HepG2 (cell line): ENCODE data around the gene PDGFRA. TPM values are rescaled to one million over a fixed set of nuclear protein-coding genes. Genes with fewer than 3 reads are reported as not detected.

Experiments
- ATAC-seq: fragments of 200-7000 bp; cut with Tn5 transposase; 3 replicates; pipeline ENCODE4 v1.9.1; 2020; ENCODE audit warnings: mild to moderate bottlenecking, moderate library complexity
- BruUV-seq: library from RNA; stranded (reverse); fragments of 400-500 nt; replicated peaks from 2 replicates; lab custom pipeline; 2021; lab: Mats Ljungman, UMichigan
- CTCF ChIA-PET: fragments of 300-600 bp; formaldehyde crosslinking; extraction: SDS; loops from one replicate; lab custom pipeline; 2021; ENCODE audit warnings: low total read pairs, inconsistent platforms, low intra/inter-chr PET ratio; lab: Yijun Ruan, JAX
- POLR2A ChIA-PET: fragments of 350-600 bp; sonication (Branson Sonifier 250); formaldehyde crosslinking; loops from one replicate; lab custom pipeline; 2020; ENCODE audit warnings: antibody characterized with exemption, inconsistent platforms; lab: Yijun Ruan, JAX
- DNase-seq: peaks from one replicate; pipeline ENCODE4 v3.0.0-alpha.2; 2015; ENCODE audit warnings: low spot score
- FAIRE-seq: peaks from 3 replicates; lab custom pipeline; 2011; peaks lifted over from hg19 to GRCh38; lab: Jason Lieb, UNC
- H2AFZ ChIP-seq: one replicate; pipeline ENCODE4 v1.6.1; 2011; ENCODE audit warnings: low read length, inconsistent platforms
- H3K27ac ChIP-seq: fragments of 300-600 bp; 3 replicates; pipeline ENCODE4 v1.8.0; 2011; ENCODE audit warnings: mixed run types, mild to moderate bottlenecking, mixed read lengths, low read length, inconsistent platforms; ENCODE audit not compliant: insufficient read depth; ENCODE audit errors: extremely low read length
- H3K27me3 ChIP-seq, 2 experiments: fragments of 200-600 bp in 1 of 2; 2 replicates in 1 of 2; 3 replicates in 1 of 2; pipeline versions ENCODE4 v1.6.0 to v1.8.0; 2011; ENCODE audit warnings: low read length in 2 of 2, mild to moderate bottlenecking in 2 of 2, moderate library complexity in 2 of 2, inconsistent platforms in 1 of 2; ENCODE audit not compliant: insufficient read depth in 2 of 2, control insufficient read depth in 1 of 2
- H3K36me3 ChIP-seq, 2 experiments: fragments of 200-600 bp in 1 of 2; replicated peaks in 1 of 2; 2 replicates in 1 of 2; 3 replicates in 1 of 2; pipeline versions ENCODE4 v1.5.1 to v1.8.0; 2011; ENCODE audit warnings: low read length in 2 of 2, inconsistent platforms in 1 of 2; ENCODE audit not compliant: insufficient read depth in 2 of 2, control insufficient read depth in 1 of 2
- H3K4me1 ChIP-seq: 2 replicates; pipeline ENCODE4 v1.5.1; 2012; ENCODE audit warnings: low read length, inconsistent platforms; ENCODE audit not compliant: insufficient read depth
- H3K4me2 ChIP-seq: 2 replicates; pipeline ENCODE4 v1.6.0; 2011; ENCODE audit warnings: low read depth, low read length, inconsistent platforms
- H3K4me3 ChIP-seq, 3 experiments: fragments of 200-600 bp in 1 of 3; sonication (generic), shearing (Covaris generic) in 1 of 3; replicated peaks in 1 of 3; 2 replicates each; pipeline ENCODE4 v1.5.1; 2011 to 2016; ENCODE audit warnings: low read length in 3 of 3, inconsistent platforms in 2 of 3, low read depth in 2 of 3, mild to moderate bottlenecking in 2 of 3, control low read depth in 1 of 3, mixed read lengths in 1 of 3; ENCODE audit not compliant: insufficient read depth in 1 of 3
- H3K79me2 ChIP-seq: one replicate; pipeline ENCODE4 v1.6.1; 2011; ENCODE audit warnings: low read length, inconsistent platforms; ENCODE audit not compliant: insufficient read depth
- H3K9ac ChIP-seq: 2 replicates; pipeline ENCODE4 v1.6.0; 2011; ENCODE audit warnings: mild to moderate bottlenecking, low read depth, low read length, inconsistent platforms; ENCODE audit not compliant: insufficient read depth
- H3K9me3 ChIP-seq: 2 replicates; pipeline ENCODE4 v1.5.1; 2012; ENCODE audit warnings: mild to moderate bottlenecking, low read length
- H4K20me1 ChIP-seq: 2 replicates; pipeline ENCODE4 v1.6.0; 2011; ENCODE audit warnings: inconsistent platforms, mild to moderate bottlenecking, low read length, moderate library complexity; ENCODE audit not compliant: insufficient read depth
- EHMT2 ChIP-seq: fragments of 200-600 bp; sonication (generic); IDR thresholded peaks from 2 replicates; pipeline ENCODE4 v1.7.0; 2017; ENCODE audit warnings: antibody characterized with exemption, low read depth, low read length, borderline replicate concordance
- PHF8 ChIP-seq: sonication (generic); formaldehyde crosslinking; IDR thresholded peaks from 2 replicates; pipeline ENCODE4 v1.5.0; 2020; ENCODE audit warnings: missing genetic modification reagents
- SAFB2 ChIP-seq: sonication (generic); formaldehyde crosslinking; IDR thresholded peaks from 2 replicates; pipeline ENCODE4 v1.5.1; 2020; ENCODE audit warnings: missing genetic modification reagents, low read depth, mild to moderate bottlenecking, borderline replicate concordance
- SNRNP70 ChIP-seq: fragments of 200-400 bp; formaldehyde crosslinking; IDR thresholded peaks from 2 replicates; pipeline ENCODE4 v1.6.1; 2017; ENCODE audit warnings: mild to moderate bottlenecking, low read depth, low read length, moderate library complexity
- ZBTB7A ChIP-seq: sonication (generic); formaldehyde crosslinking; IDR thresholded peaks from 2 replicates; pipeline ENCODE4 v1.8.0; 2022; ENCODE audit warnings: mild to moderate bottlenecking, missing genetic modification reagents
- ZNF24 ChIP-seq: fragments of 450-650 bp; IDR thresholded peaks from 2 replicates; pipeline ENCODE4 v1.6.1; 2017; ENCODE audit warnings: antibody characterized with exemption, mild to moderate bottlenecking
- ZNF329 ChIP-seq: sonication (generic); formaldehyde crosslinking; IDR thresholded peaks from 2 replicates; pipeline ENCODE4 v1.9.0; 2021; ENCODE audit warnings: low read depth, mild to moderate bottlenecking, missing genetic modification reagents
- ZNF382 ChIP-seq: sonication (generic); formaldehyde crosslinking; IDR thresholded peaks from 2 replicates; pipeline ENCODE4 v1.5.0; 2020; ENCODE audit warnings: missing genetic modification reagents, mild to moderate bottlenecking, borderline replicate concordance
- WGBS: methylation state at CpG from one replicate; pipeline ENCODE4 v1.1.6; 2017; ENCODE audit warnings: low lambda C conversion rate; 5-methylcytosine and 5-hydroxymethylcytosine counted together
- in situ Hi-C: cut with HindIII; loops from 2 replicates; pipeline ENCODE4 v1.10.0; 2017; ENCODE audit warnings: low pct_unique_long_range_greater_than_20kb; ENCODE audit not compliant: extremely low pct_ligation_motif_present
- intact Hi-C: fragments of 100-400 bp; cut with micrococcal nuclease; formaldehyde crosslinking; loops from one replicate; pipeline ENCODE4 v1.10.0; 2022; ENCODE audit not compliant: unreplicated experiment
- polyA plus RNA-seq, 8 experiments: library from polyadenylated mRNA; depleted of rRNA in 3 of 8; stranded (reverse) in 7 of 8; unstranded in 1 of 8; fragments of >200 nt; fragmentation: Illumina TruSeq in 4 of 8; extraction: Trizol in 4 of 8; gene quantifications; 2 replicates each; pipeline versions ENCODE4 v1.2.1 to v1.2.3, GENCODE V29; 2011 to 2016; ENCODE audit warnings: low read depth in 4 of 8, missing spikeins in 1 of 8, mixed read lengths in 1 of 8; ENCODE audit not compliant: insufficient read depth in 1 of 8
- total RNA-seq, 5 experiments: library from RNA; depleted of rRNA; stranded (reverse); fragments of >200 nt; fragmentation: Illumina TruSeq; extraction: Trizol; gene quantifications; 2 replicates each; pipeline ENCODE4 v1.2.3, GENCODE V29; 2016; ENCODE audit warnings: low read depth in 1 of 5
- TF ChIP-seq, protein P1 (sequence below): sonication (generic); formaldehyde crosslinking; IDR thresholded peaks from 2 replicates; pipeline ENCODE4 v1.4.0; 2020; ENCODE audit warnings: mild to moderate bottlenecking, missing genetic modification reagents
- TF ChIP-seq, protein P2 (sequence below), 2 experiments: sonication (generic) in 1 of 2; formaldehyde crosslinking in 1 of 2; IDR thresholded peaks; 2 replicates each; pipeline versions ENCODE4 v1.4.0 to v1.6.1; 2018 to 2020; ENCODE audit warnings: missing genetic modification reagents in 2 of 2, borderline replicate concordance in 1 of 2, low read depth in 1 of 2, mild to moderate bottlenecking in 1 of 2, missing biosample characterization in 1 of 2
- TF ChIP-seq, protein P3 (sequence below): sonication (generic); formaldehyde crosslinking; IDR thresholded peaks from 2 replicates; pipeline ENCODE4 v1.4.0; 2020; ENCODE audit warnings: missing genetic modification reagents
- TF ChIP-seq, protein P4 (sequence below): IDR thresholded peaks from 2 replicates; pipeline ENCODE4 v1.6.1; 2016
- TF ChIP-seq, protein P5 (sequence below): sonication (generic); formaldehyde crosslinking; IDR thresholded peaks from 2 replicates; pipeline ENCODE4 v1.4.0; 2020; ENCODE audit warnings: missing genetic modification reagents

Gene PDGFRA
- total and polyA plus RNA-seq, 2 of the 13 experiments (the other 11 are each of a cell fraction or from before 2014, with no cell fraction given), result 0.04 TPM; not detected in 1

DNA sequence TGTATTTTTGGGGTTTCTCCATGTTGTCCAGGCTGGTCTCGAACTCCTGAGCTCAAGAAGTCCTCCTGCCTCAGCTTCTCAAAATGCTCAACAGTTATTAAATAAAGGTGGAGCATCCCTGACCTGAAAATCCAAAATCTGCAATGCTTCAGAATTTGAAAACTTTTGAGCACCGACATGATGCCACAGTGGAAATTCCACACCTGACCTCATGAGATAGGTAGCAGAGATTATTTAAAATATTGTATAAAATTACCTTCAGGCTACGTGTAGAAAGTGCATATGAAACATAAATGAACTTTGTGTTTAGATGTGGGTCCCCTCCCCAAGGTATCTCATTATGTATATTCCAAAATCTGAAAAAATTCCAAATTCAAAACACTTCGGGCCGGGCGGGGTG is 42.7 kb upstream of the PDGFRA start:
- WGBS, result 64% methylated on average over 6 of the region's 6 CpGs
- no peaks in the 10 kb centered on the region for H4K20me1 ChIP-seq
- H3K27me3 ChIP-seq, result no peaks in the 10 kb centered on the region
- in situ Hi-C loops, result no loop called here
- FAIRE-seq (no peak), DNase-seq (no peak), ATAC-seq (no peak)
- H3K4me1 ChIP-seq, result no peaks in the 10 kb centered on the region
- no TSS peak for BruUV-seq
- H2AFZ ChIP-seq, result no peak overlapping the region
- H3K79me2 ChIP-seq, result no peaks in the 10 kb centered on the region
- H3K9ac ChIP-seq, result no peak overlapping the region
- ChIA-PET POLR2A (no interaction called here), CTCF (no interaction called here)
- H3K4me2 ChIP-seq, result no peak overlapping the region
- intact Hi-C loops, result no loop called here
- no peaks in the 10 kb centered on the region for H3K9me3 ChIP-seq
- H3K4me3 ChIP-seq, result no peak overlapping the region
- no peak overlapping the region for H3K27ac ChIP-seq
- H3K36me3 ChIP-seq, result no peaks in the 10 kb centered on the region
- TF ChIP-seq, protein P1, sequence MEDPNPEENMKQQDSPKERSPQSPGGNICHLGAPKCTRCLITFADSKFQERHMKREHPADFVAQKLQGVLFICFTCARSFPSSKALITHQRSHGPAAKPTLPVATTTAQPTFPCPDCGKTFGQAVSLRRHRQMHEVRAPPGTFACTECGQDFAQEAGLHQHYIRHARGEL (CRISPR knock-in tag), result no peak
- TF ChIP-seq, protein P2, sequence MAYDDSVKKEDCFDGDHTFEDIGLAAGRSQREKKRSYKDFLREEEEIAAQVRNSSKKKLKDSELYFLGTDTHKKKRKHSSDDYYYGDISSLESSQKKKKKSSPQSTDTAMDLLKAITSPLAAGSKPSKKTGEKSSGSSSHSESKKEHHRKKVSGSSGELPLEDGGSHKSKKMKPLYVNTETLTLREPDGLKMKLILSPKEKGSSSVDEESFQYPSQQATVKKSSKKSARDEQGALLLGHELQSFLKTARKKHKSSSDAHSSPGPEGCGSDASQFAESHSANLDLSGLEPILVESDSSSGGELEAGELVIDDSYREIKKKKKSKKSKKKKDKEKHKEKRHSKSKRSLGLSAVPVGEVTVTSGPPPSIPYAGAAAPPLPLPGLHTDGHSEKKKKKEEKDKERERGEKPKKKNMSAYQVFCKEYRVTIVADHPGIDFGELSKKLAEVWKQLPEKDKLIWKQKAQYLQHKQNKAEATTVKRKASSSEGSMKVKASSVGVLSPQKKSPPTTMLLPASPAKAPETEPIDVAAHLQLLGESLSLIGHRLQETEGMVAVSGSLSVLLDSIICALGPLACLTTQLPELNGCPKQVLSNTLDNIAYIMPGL (CRISPR knock-in tag; IDR thresholded peaks at IDR 0.05; ENCODE audit: borderline replicate concordance in 1 of 2, low read depth in 1 of 2), result no peak
- TF ChIP-seq ZNF24 (no peak), SAFB2 (no peak), SNRNP70 (no peak), ZNF382 (CRISPR knock-in tag) (no peak), EHMT2 (no peak), ZBTB7A (CRISPR knock-in tag) (no peak), ZNF329 (CRISPR knock-in tag) (no peak), PHF8 (CRISPR knock-in tag) (no peak)
- TF ChIP-seq, protein P3, sequence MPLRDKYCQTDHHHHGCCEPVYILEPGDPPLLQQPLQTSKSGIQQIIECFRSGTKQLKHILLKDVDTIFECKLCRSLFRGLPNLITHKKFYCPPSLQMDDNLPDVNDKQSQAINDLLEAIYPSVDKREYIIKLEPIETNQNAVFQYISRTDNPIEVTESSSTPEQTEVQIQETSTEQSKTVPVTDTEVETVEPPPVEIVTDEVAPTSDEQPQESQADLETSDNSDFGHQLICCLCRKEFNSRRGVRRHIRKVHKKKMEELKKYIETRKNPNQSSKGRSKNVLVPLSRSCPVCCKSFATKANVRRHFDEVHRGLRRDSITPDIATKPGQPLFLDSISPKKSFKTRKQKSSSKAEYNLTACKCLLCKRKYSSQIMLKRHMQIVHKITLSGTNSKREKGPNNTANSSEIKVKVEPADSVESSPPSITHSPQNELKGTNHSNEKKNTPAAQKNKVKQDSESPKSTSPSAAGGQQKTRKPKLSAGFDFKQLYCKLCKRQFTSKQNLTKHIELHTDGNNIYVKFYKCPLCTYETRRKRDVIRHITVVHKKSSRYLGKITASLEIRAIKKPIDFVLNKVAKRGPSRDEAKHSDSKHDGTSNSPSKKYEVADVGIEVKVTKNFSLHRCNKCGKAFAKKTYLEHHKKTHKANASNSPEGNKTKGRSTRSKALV (CRISPR knock-in tag), result no peak
- TF ChIP-seq, protein P4, sequence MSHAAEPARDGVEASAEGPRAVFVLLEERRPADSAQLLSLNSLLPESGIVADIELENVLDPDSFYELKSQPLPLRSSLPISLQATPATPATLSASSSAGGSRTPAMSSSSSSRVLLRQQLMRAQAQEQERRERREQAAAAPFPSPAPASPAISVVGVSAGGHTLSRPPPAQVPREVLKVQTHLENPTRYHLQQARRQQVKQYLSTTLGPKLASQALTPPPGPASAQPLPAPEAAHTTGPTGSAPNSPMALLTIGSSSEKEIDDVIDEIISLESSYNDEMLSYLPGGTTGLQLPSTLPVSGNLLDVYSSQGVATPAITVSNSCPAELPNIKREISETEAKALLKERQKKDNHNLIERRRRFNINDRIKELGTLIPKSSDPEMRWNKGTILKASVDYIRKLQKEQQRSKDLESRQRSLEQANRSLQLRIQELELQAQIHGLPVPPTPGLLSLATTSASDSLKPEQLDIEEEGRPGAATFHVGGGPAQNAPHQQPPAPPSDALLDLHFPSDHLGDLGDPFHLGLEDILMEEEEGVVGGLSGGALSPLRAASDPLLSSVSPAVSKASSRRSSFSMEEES (CRISPR knock-in tag), result no peak
- TF ChIP-seq, protein P5, sequence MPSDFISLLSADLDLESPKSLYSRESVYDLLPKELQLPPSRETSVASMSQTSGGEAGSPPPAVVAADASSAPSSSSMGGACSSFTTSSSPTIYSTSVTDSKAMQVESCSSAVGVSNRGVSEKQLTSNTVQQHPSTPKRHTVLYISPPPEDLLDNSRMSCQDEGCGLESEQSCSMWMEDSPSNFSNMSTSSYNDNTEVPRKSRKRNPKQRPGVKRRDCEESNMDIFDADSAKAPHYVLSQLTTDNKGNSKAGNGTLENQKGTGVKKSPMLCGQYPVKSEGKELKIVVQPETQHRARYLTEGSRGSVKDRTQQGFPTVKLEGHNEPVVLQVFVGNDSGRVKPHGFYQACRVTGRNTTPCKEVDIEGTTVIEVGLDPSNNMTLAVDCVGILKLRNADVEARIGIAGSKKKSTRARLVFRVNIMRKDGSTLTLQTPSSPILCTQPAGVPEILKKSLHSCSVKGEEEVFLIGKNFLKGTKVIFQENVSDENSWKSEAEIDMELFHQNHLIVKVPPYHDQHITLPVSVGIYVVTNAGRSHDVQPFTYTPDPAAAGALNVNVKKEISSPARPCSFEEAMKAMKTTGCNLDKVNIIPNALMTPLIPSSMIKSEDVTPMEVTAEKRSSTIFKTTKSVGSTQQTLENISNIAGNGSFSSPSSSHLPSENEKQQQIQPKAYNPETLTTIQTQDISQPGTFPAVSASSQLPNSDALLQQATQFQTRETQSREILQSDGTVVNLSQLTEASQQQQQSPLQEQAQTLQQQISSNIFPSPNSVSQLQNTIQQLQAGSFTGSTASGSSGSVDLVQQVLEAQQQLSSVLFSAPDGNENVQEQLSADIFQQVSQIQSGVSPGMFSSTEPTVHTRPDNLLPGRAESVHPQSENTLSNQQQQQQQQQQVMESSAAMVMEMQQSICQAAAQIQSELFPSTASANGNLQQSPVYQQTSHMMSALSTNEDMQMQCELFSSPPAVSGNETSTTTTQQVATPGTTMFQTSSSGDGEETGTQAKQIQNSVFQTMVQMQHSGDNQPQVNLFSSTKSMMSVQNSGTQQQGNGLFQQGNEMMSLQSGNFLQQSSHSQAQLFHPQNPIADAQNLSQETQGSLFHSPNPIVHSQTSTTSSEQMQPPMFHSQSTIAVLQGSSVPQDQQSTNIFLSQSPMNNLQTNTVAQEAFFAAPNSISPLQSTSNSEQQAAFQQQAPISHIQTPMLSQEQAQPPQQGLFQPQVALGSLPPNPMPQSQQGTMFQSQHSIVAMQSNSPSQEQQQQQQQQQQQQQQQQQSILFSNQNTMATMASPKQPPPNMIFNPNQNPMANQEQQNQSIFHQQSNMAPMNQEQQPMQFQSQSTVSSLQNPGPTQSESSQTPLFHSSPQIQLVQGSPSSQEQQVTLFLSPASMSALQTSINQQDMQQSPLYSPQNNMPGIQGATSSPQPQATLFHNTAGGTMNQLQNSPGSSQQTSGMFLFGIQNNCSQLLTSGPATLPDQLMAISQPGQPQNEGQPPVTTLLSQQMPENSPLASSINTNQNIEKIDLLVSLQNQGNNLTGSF (CRISPR knock-in tag), result no peak
